ENCODE results near the gene EVA1A. TPM values are rescaled to one million over a fixed set of nuclear protein-coding genes. Genes with fewer than 3 reads are reported as not detected.
"Not testable (repeated sequence)": the region's sequence is repeated elsewhere in the genome, so short reads cannot be mapped to it uniquely, and the experiment has no call there.

The EVA1A gene
- total RNA-seq, 4 donors from 2014 or later = 0.46 to 1.3 (median 0.50) TPM; not detected in 1

- ATAC-seq (ENCODE audit: low FRiP score) (no peak), DNase-seq (ENCODE audit: low spot score) (no peak)
- TF ChIP-seq, protein P1, sequence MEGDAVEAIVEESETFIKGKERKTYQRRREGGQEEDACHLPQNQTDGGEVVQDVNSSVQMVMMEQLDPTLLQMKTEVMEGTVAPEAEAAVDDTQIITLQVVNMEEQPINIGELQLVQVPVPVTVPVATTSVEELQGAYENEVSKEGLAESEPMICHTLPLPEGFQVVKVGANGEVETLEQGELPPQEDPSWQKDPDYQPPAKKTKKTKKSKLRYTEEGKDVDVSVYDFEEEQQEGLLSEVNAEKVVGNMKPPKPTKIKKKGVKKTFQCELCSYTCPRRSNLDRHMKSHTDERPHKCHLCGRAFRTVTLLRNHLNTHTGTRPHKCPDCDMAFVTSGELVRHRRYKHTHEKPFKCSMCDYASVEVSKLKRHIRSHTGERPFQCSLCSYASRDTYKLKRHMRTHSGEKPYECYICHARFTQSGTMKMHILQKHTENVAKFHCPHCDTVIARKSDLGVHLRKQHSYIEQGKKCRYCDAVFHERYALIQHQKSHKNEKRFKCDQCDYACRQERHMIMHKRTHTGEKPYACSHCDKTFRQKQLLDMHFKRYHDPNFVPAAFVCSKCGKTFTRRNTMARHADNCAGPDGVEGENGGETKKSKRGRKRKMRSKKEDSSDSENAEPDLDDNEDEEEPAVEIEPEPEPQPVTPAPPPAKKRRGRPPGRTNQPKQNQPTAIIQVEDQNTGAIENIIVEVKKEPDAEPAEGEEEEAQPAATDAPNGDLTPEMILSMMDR (IDR thresholded peaks at IDR 0.05) = no peak
Observed at GRCh38 chr2:75484840-75485239, 75.9 kb downstream of the EVA1A start.

- ATAC-seq (ENCODE audit: low FRiP score) = no peak
- TF ChIP-seq, protein P1 (IDR thresholded peaks at IDR 0.05) = no peak
- DNase-seq (ENCODE audit: low spot score) = no peak
Observed at GRCh38 chr2:75483878-75484277, 76.9 kb downstream of the EVA1A start.

GRCh38 chr2:75482398-75482797, 78.3 kb downstream of the EVA1A start:
- TF ChIP-seq, protein P1 (IDR thresholded peaks at IDR 0.05) = no peak
- no peak for ATAC-seq (ENCODE audit: low FRiP score)
- DNase-seq (ENCODE audit: low spot score) = no peak

DNA sequence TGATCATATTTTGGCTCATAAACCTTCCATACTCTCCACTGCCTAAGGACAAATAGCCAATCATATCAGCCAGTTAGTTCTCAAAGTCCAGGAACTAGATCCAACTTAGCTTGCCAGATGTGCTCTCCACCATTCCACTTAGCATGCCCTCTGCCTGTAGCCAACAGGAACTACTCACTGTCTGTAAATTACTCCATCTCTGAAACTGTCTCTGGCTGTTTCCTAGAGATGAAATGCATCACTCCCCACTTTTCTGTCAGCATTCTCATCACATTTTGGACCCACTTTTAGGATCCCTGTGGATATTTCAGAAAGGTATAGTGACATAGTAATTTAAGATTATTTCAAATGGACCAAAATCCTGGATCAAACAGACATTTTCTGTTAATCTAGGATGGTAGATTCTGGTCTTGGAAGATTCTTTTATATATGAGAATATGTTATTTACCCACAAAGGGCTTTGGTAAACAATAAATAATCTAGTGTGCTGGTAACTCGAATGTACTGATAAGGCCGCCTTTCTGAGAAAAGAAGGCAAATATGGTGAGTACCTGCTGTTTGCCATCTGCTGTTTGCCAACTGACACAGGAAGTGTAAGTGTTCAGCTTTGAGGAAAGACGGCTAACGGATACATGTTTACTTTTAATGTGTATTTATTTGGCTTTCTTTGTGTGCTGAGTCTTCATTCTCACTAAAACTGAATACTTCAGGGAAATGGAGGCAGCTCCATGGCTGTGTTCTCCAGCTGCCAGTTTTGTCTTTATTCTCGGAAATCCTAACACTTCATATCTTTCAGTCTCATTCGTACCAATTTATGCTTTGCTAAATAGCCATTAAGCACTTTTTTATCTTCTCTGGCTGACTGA, 79.5 kb downstream of the EVA1A start:
- no peak for ATAC-seq (ENCODE audit: low FRiP score)
- TF ChIP-seq, protein P1 (IDR thresholded peaks at IDR 0.05) = no peak
- DNase-seq (ENCODE audit: low spot score) = no peak

DNA sequence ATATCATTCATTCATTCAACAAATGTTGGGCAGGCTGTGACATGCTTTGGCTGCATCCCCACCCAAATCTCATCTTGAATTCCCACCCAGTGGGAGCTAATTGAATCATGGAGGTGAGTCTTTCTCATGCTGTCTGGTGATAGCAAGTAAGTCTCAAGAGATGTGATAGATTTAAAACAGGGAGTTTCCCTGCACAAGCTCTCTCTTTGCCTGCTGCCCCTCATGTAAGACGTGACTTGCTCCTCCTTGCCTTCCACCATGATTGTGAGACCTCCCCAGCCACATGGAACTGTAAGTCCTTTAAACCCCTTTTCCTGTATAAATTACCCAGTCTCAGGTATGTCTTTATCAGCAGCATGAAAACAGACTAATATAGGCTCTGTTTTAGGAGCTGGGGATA, 83.0 kb downstream of the EVA1A start:
- DNase-seq (ENCODE audit: low spot score); ATAC-seq (ENCODE audit: low FRiP score): not testable (repeated sequence)

DNA sequence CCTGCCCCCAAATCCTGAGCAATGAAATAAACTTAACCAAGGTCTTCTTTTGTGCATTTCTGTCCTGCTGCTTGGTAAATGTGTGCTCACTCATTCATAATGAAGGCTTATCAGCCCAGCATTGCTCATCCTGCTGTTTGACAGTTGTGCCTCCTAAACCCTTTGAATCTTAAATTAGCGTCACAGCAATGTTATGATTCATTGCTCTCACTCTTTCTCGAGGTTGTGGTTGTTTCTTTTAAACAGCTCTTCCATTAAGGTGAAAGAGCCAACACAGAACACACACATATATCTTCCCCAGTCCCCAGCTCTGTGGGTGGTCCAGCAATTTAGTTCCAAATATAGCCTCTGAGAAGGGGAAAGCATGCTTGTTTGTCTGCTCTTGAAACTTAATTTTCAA, 84.0 kb downstream of the EVA1A start:
- ATAC-seq (ENCODE audit: low FRiP score) (no peak), DNase-seq (ENCODE audit: low spot score) (no peak)
- TF ChIP-seq, protein P1 (IDR thresholded peaks at IDR 0.05) = no peak

GRCh38 chr2:75475976-75476375, 84.8 kb downstream of the EVA1A start:
- no peak for DNase-seq (ENCODE audit: low spot score)
- no peak for ATAC-seq (ENCODE audit: low FRiP score)
- TF ChIP-seq, protein P1 (IDR thresholded peaks at IDR 0.05) = no peak
